B cell (primary cell): Measurements from ENCODE around the gene SSBP3. TPM values are rescaled to one million over a fixed set of nuclear protein-coding genes. Genes with fewer than 3 reads are reported as not detected.

Source experiments
- ATAC-seq: fragments of 200-7000 bp; cut with Tn5 transposase; one replicate; pipeline ENCODE4 v1.10.0; 2021; ENCODE audit warnings: low read depth, mild to moderate bottlenecking, moderate number of reproducible peaks, moderate library complexity
- CTCF ChIA-PET: fragments of 350-600 bp; sonication (Branson Sonifier 250); formaldehyde crosslinking; loops from one replicate; lab custom pipeline; 2021; ENCODE audit warnings: antibody characterized with exemption, inconsistent platforms; lab: Charles Lee
- POLR2A ChIA-PET: fragments of 350-600 bp; sonication (Branson Sonifier 250); formaldehyde crosslinking; loops from one replicate; lab custom pipeline; 2021; ENCODE audit warnings: antibody characterized with exemption; lab: Charles Lee
- DNase-seq: peaks from one replicate; pipeline ENCODE4 v3.0.0; 2013
- H2AFZ ChIP-seq: 2 replicates; pipeline ENCODE4 v1.6.1; 2012; ENCODE audit warnings: mild to moderate bottlenecking, low read depth, low read length; ENCODE audit not compliant: insufficient read depth, poor library complexity, severe bottlenecking
- H3K27ac ChIP-seq, 2 donors: 1 replicate in 1 of 2; 2 replicates in 1 of 2; pipeline ENCODE4 v1.5.1; 2012 to 2013; ENCODE audit warnings: low read length in 2 of 2, mild to moderate bottlenecking in 2 of 2, moderate library complexity in 1 of 2
- H3K27me3 ChIP-seq, 4 experiments: fragments of 200-600 bp in 1 of 4; sonication (generic) in 1 of 4; replicated peaks in 1 of 4; 1 replicate in 2 of 4; 2 replicates in 2 of 4; pipeline versions ENCODE4 v1.6.1 to v1.7.0; 2013 to 2016; ENCODE audit warnings: low read length in 3 of 4, mild to moderate bottlenecking in 2 of 4, mixed read lengths in 1 of 4, moderate library complexity in 1 of 4; ENCODE audit not compliant: insufficient read depth in 4 of 4, control insufficient read depth in 3 of 4; ENCODE audit errors: control extremely low read depth in 1 of 4
- H3K36me3 ChIP-seq, 2 experiments: replicated peaks in 1 of 2; 1 replicate in 1 of 2; 2 replicates in 1 of 2; pipeline versions ENCODE4 v1.6.1 to v1.7.1; 2013; ENCODE audit warnings: low read length in 1 of 2; ENCODE audit not compliant: insufficient read depth in 2 of 2, control insufficient read depth in 1 of 2; ENCODE audit errors: control extremely low read depth in 1 of 2, extremely low read depth in 1 of 2
- H3K4me1 ChIP-seq, 2 donors: fragments of 200-600 bp in 1 of 2; sonication (generic) in 1 of 2; 1 replicate in 1 of 2; 2 replicates in 1 of 2; pipeline versions ENCODE4 v1.5.1 to v1.6.1; 2013 to 2017; ENCODE audit warnings: low read length in 2 of 2; ENCODE audit not compliant: control insufficient read depth in 2 of 2, insufficient read depth in 2 of 2
- H3K4me2 ChIP-seq: replicated peaks from 2 replicates; pipeline ENCODE3; 2012; ENCODE audit warnings: mild to moderate bottlenecking, low read depth, low read length; ENCODE audit not compliant: poor library complexity, severe bottlenecking
- H3K4me3 ChIP-seq, 5 experiments: fragments of 200-600 bp in 1 of 5; sonication (generic) in 1 of 5; 1 replicate in 3 of 5; 2 replicates in 2 of 5; pipeline versions ENCODE4 v1.5.1 to v1.7.0; 2011 to 2016; ENCODE audit warnings: low read length in 4 of 5, mild to moderate bottlenecking in 4 of 5, low read depth in 2 of 5, control low read depth in 1 of 5, moderate library complexity in 1 of 5; ENCODE audit not compliant: insufficient read depth in 1 of 5; ENCODE audit errors: control extremely low read depth in 1 of 5, extremely low read depth in 1 of 5
- H3K79me2 ChIP-seq: fragments of 200-600 bp; sonication (generic); one replicate; pipeline ENCODE4 v1.6.0; 2016; ENCODE audit warnings: low read length; ENCODE audit not compliant: control insufficient read depth, insufficient read depth
- H3K9ac ChIP-seq: fragments of 200-600 bp; sonication (generic); 2 replicates; pipeline ENCODE4 v1.6.1; 2017; ENCODE audit warnings: mild to moderate bottlenecking, low read length, moderate library complexity
- H3K9me3 ChIP-seq, 3 donors: one replicate each; pipeline versions ENCODE4 v1.6.1 to v1.7.1; 2013; ENCODE audit warnings: low read length in 2 of 3; ENCODE audit not compliant: control insufficient read depth in 2 of 3, insufficient read depth in 1 of 3; ENCODE audit errors: control extremely low read depth in 1 of 3
- H4K20me1 ChIP-seq: 2 replicates; pipeline ENCODE4 v1.6.0; 2012; ENCODE audit warnings: mild to moderate bottlenecking, low read length; ENCODE audit not compliant: insufficient read depth, control insufficient read depth, poor library complexity, severe bottlenecking
- H3K27ac Mint-ChIP-seq: one replicate; pipeline ENCODE4 v1.8.0; 2021; ENCODE audit warnings: mixed read lengths
- H3K27me3 Mint-ChIP-seq: one replicate; pipeline ENCODE4 v1.8.0; 2021; ENCODE audit warnings: mixed read lengths
- H3K4me1 Mint-ChIP-seq: one replicate; pipeline ENCODE4 v1.8.0; 2021; ENCODE audit warnings: mixed read lengths
- H3K4me3 Mint-ChIP-seq: one replicate; pipeline ENCODE4 v1.8.0; 2021; ENCODE audit warnings: mixed read lengths
- H3K9me3 Mint-ChIP-seq: one replicate; pipeline ENCODE4 v1.8.0; 2022; ENCODE audit warnings: mixed read lengths; ENCODE audit not compliant: insufficient read depth
- CTCF ChIP-seq: fragments of 200-600 bp; IDR thresholded peaks from one replicate; pipeline ENCODE4 v1.8.0; 2022; ENCODE audit warnings: antibody characterized with exemption, mild to moderate bottlenecking
- EZH2 ChIP-seq: IDR thresholded peaks from 2 replicates; pipeline ENCODE4 v1.6.1; 2012; ENCODE audit warnings: borderline replicate concordance, low read depth, mild to moderate bottlenecking, moderate library complexity, low read length; ENCODE audit not compliant: insufficient read depth, poor library complexity, severe bottlenecking
- WGBS: methylation state at CpG from one replicate; pipeline ENCODE4 v1.1.5; 2013; ENCODE audit warnings: missing lambda C conversion rate; ENCODE audit not compliant: insufficient coverage; 5-methylcytosine and 5-hydroxymethylcytosine counted together
- intact Hi-C: fragments of 100-400 bp; cut with micrococcal nuclease; formaldehyde crosslinking; loops from one replicate; pipeline ENCODE4 v1.10.0; 2022
- polyA plus RNA-seq: library from polyadenylated mRNA; depleted of rRNA; stranded (reverse); fragments of >200 nt; gene quantifications from 2 replicates; pipeline ENCODE4 v1.2.3, GENCODE V29; 2012
- total RNA-seq, 2 donors: library from RNA; stranded (reverse); fragments of 120-200 nt in 1 of 2; gene quantifications; 1 replicate in 1 of 2; 2 replicates in 1 of 2; pipeline versions ENCODE4 v1.2.3 to v1.2.4, GENCODE V29; 2013 to 2022

Gene SSBP3
- total and polyA plus RNA-seq, 2 donors (not counting 1 experiment from before 2014, with no cell fraction given), result 16.9 to 30.7 TPM

- Histone ChIP-seq H2AFZ (no peak overlapping the region), H3K4me3 (no peak overlapping the region), H3K27ac (no peak overlapping the region), H3K36me3 (peaks cover 0 to 1% of the 10 kb centered on the region in 2 experiments), H3K27me3 (no peaks in the 10 kb centered on the region), H3K4me2 (no peak overlapping the region), H3K79me2 (peaks cover 2% of the 10 kb centered on the region), H3K9me3 (no peaks in the 10 kb centered on the region), H3K9ac (no peak overlapping the region), H4K20me1 (no peaks in the 10 kb centered on the region), H3K4me1 (peaks cover 0 to 11% of the 10 kb centered on the region in 2 donors)
- no peaks in the 10 kb centered on the region for H3K27me3 Mint-ChIP-seq
- WGBS, result 95% methylated on average over 2 of the region's 10 CpGs
- DNase-seq (no peak), ATAC-seq (no peak)
- CTCF ChIA-PET, result no interaction called here
- H3K9me3 Mint-ChIP-seq, result no peaks in the 10 kb centered on the region
- peaks cover 13% of the 10 kb centered on the region for H3K4me1 Mint-ChIP-seq
- intact Hi-C loops, result no loop called here
- POLR2A ChIA-PET, result no interaction called here
- H3K27ac Mint-ChIP-seq, result no peak overlapping the region
- H3K4me3 Mint-ChIP-seq, result no peak overlapping the region
- TF ChIP-seq CTCF, result no peak
- TF ChIP-seq EZH2, result no peak
Measured at GRCh38 chr1:54284781-54285529, 121.2 kb downstream of the SSBP3 start.

GRCh38 chr1:54283635-54284385 lies 122.4 kb downstream of the SSBP3 start:
- Histone ChIP-seq H3K79me2 (no peaks in the 10 kb centered on the region), H3K9me3 (no peaks in the 10 kb centered on the region), H3K27me3 (no peaks in the 10 kb centered on the region), H3K4me2 (no peak overlapping the region), H4K20me1 (no peaks in the 10 kb centered on the region), H3K27ac (no peak overlapping the region), H2AFZ (no peak overlapping the region), H3K9ac (no peak overlapping the region), H3K36me3 (peaks cover 0 to 3% of the 10 kb centered on the region in 2 experiments), H3K4me3 (no peak overlapping the region), H3K4me1 (peaks cover 0 to 11% of the 10 kb centered on the region in 2 donors)
- Mint-ChIP-seq H3K27me3 (no peaks in the 10 kb centered on the region), H3K9me3 (no peaks in the 10 kb centered on the region), H3K4me3 (no peak overlapping the region), H3K4me1 (peaks cover 13% of the 10 kb centered on the region), H3K27ac (no peak overlapping the region)
- DNase-seq (no peak), ATAC-seq (no peak)
- ChIA-PET CTCF (no interaction called here), POLR2A (no interaction called here)
- TF ChIP-seq EZH2 (no peak), CTCF (no peak)
- intact Hi-C loops, result no loop called here
- WGBS, result no CpG with 5 or more reads among the region's 8 CpGs
